Fibroblast of mammary gland (primary cell): ENCODE results near the gene BICC1.

ENCODE experiments used
- DNase-seq: peaks from one replicate; pipeline ENCODE4 v3.0.0-alpha.2; 2010; ENCODE audit warnings: low read depth
- H3K4me3 ChIP-seq: 2 replicates; pipeline ENCODE4 v1.5.1; 2011; ENCODE audit warnings: low read depth, mild to moderate bottlenecking, low read length, moderate library complexity; ENCODE audit not compliant: control insufficient read depth
- TF ChIP-seq, protein P1 (sequence below): conservative IDR thresholded peaks from 2 replicates; pipeline ENCODE4 v1.5.1; 2011; ENCODE audit warnings: low read depth, low read length, inconsistent platforms; ENCODE audit not compliant: control insufficient read depth, insufficient read depth

The BICC1 gene

DNA sequence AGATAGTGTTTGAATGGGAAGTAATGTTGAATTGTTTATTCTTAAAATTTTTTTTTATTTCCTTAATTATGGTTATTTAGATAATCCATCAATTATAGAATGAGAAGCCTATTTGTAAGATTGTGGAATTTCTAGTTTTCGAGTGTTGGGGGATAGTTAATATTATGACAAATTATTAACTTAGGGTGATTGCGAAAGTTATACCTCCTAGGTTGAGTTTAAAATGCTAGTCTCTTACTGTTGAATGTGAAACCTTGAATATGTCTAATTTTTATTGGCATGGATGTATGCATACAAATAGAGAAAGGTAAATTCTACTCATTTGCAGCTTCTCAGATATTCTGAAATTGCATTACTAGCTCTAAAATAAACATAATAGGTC is 43.2 kb downstream of the BICC1 start:
- no peak for DNase-seq
- TF ChIP-seq, protein P1, sequence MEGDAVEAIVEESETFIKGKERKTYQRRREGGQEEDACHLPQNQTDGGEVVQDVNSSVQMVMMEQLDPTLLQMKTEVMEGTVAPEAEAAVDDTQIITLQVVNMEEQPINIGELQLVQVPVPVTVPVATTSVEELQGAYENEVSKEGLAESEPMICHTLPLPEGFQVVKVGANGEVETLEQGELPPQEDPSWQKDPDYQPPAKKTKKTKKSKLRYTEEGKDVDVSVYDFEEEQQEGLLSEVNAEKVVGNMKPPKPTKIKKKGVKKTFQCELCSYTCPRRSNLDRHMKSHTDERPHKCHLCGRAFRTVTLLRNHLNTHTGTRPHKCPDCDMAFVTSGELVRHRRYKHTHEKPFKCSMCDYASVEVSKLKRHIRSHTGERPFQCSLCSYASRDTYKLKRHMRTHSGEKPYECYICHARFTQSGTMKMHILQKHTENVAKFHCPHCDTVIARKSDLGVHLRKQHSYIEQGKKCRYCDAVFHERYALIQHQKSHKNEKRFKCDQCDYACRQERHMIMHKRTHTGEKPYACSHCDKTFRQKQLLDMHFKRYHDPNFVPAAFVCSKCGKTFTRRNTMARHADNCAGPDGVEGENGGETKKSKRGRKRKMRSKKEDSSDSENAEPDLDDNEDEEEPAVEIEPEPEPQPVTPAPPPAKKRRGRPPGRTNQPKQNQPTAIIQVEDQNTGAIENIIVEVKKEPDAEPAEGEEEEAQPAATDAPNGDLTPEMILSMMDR: no peak
- no peak overlapping the region for H3K4me3 ChIP-seq

DNA sequence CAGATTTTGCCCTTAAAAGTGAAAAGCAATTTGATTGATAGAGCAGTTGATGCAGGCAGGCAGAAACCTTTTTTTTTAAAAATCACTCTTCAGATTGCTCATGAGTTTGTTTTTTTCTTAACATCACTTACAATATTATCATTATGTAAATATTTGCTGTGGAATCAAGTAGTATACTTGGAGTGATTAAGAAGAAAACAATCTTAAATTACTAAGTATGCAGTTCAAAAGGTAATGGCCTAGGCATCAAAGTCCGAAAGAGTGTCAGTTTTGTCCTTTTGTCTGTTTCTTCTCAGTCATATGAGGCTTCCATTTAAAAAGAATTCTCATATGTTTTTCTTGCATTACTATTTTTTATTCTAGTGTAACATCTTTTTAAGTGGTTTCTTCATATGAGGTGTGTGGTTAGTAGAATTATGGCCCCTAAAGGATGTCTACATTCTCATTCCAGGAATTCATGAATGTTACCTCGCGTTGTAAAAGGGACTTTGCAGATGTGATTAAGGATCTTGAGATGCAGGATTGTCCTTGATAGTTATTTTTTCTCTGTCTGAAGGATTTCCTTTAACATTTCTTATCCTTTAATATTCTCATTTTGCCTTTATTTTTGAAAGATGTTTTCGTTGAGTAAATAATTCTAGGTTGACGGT is 44.0 kb downstream of the BICC1 start:
- no peak overlapping the region for H3K4me3 ChIP-seq
- TF ChIP-seq, protein P1: no peak
- no peak for DNase-seq

DNA sequence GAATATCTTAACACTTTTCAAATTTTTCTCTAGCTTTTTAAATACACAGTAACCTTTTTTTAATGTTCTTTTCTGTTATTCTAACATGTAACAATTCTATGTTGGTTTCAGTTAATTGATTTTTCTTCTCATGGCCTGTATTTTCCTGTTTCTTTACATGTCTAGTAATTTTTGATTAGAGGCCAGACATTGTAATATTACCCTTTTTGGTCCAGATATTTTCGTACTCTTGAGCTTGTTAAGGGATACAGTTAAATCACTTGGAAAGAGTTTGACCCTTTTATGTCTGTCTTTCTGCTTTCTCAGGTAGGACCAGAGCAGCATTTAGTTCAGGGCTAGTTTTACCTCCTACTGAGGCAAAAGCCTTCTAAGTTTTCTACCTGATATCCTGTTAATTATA is 45.0 kb downstream of the BICC1 start:
- no peak for DNase-seq
- TF ChIP-seq, protein P1: no peak
- H3K4me3 ChIP-seq: no peak overlapping the region

DNA sequence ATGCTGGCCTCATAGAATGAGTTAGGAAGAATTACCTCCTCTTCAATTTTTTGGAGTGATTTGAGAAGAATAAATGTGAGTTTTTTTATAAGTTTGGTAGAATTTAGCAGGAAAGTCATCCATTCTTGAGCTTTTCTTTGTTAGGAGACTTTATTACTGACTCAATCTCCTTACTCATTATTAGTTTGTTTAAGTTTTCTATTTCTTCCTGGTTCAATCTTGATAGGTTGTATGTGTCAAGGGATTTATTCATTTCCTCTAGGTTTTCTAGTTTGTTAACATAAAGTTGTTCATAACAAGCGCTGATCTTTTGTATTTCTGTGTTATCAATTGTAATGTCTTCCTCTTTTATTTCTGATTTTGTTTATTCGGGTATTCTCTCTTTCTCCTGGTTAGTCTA is 47.4 kb downstream of the BICC1 start:
- DNase-seq: no peak
- H3K4me3 ChIP-seq: no peak overlapping the region
- TF ChIP-seq, protein P1: no peak

DNA sequence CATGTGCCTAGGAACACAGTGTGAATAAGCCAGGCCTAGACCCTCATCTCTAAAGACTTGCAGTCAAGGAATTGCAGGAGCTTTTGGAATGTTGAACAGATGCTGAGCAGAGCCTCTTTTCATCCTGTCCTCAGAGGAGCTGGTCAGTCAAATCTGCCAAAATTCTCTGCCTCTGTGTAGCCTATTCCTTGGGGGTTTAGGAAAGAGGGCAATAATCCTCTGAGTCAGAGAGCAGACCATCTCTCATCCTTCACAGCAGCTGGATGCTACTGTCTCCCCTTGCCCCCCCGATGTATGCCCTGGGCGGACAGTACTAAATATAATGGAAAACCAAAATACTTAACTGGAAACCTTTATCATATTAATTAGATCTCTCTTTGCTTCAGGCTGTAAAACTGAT is 52.6 kb downstream of the BICC1 start:
- peak; percentile 82 for DNase-seq
- H3K4me3 ChIP-seq: no peak overlapping the region
- TF ChIP-seq, protein P1: no peak

DNA sequence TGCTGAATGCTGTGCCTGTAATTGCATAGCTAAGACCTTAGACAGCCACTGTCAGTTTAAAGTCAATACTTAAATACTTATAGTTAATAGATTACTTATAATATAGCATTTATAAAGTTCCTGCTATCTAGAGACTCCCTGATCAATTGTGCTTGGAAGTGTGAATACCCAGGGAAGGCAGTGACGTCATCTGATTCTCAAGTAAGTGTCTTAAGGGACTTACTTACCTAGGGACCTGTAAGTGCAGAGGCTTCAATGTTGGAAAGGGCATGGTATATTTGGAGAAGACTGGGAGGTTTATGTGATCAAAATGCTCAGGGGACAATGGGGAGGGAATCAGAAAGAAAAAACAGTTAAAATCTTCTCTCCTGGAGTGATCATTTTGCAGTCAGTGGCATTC is 55.0 kb downstream of the BICC1 start:
- DNase-seq: no peak
- TF ChIP-seq, protein P1: no peak
- no peak overlapping the region for H3K4me3 ChIP-seq
